IgD-negative memory B cell (primary cell): ENCODE data around the gene TCEA2. TPM values are rescaled to one million over a fixed set of nuclear protein-coding genes. Genes with fewer than 3 reads are reported as not detected.

Experiments
- H3K27ac Mint-ChIP-seq, 3 donors: one replicate each; pipeline ENCODE4 v1.8.0; 2020 to 2022; ENCODE audit warnings: mild to moderate bottlenecking in 3 of 3, mixed read lengths in 3 of 3, moderate library complexity in 1 of 3
- H3K27me3 Mint-ChIP-seq: one replicate; pipeline ENCODE4 v1.8.0; 2021; ENCODE audit warnings: mixed read lengths
- H3K36me3 Mint-ChIP-seq: one replicate; pipeline ENCODE4 v1.8.0; 2020; ENCODE audit warnings: mild to moderate bottlenecking, mixed read lengths
- H3K4me1 Mint-ChIP-seq, 3 donors: one replicate each; pipeline ENCODE4 v1.8.0; 2020 to 2022; ENCODE audit warnings: mixed read lengths in 3 of 3, mild to moderate bottlenecking in 1 of 3
- H3K4me3 Mint-ChIP-seq, 4 donors: one replicate each; pipeline ENCODE4 v1.8.0; 2020 to 2022; ENCODE audit warnings: mild to moderate bottlenecking in 4 of 4, mixed read lengths in 4 of 4, moderate library complexity in 3 of 4
- H3K9me3 Mint-ChIP-seq, 3 donors: one replicate each; pipeline ENCODE4 v1.8.0; 2020 to 2021; ENCODE audit warnings: mixed read lengths in 3 of 3, mild to moderate bottlenecking in 1 of 3
- polyA plus RNA-seq: library from polyadenylated mRNA; unstranded; fragments of 300-500 nt; fragmentation: Illumina TruSeq; gene quantifications from one replicate; pipeline ENCODE4 v1.2.3, GENCODE V29; 2021

The TCEA2 gene
- polyA plus RNA-seq, 1 donor from 2014 or later, result 41.3 TPM

DNA sequence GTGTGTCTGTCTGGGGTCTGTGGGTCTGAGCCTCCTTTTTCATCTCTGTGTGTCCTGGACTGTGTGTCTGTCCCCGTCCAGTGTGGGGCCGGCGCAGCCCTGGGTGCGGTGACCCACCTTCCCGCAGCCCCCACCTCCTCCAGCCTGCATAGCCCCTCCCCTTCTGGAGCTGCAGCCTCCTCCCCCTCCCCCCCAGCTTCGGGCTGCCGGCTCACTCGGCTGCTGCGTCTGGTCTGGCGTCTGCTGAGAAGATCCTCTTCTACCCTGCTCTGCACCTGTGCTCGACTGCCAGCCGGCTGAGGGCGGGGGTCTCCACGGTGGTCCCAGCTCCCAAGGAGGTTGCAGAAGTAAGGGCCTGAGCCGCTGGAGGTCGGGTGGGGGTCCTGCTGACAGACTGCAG lies 28.8 kb downstream of the TCEA2 start:
- Mint-ChIP-seq H3K4me1 (peaks cover 0 to 14% (median 8%) of the 10 kb centered on the region in 3 donors), H3K4me3 (no peak overlapping the region), H3K27ac (no peak overlapping the region)

DNA sequence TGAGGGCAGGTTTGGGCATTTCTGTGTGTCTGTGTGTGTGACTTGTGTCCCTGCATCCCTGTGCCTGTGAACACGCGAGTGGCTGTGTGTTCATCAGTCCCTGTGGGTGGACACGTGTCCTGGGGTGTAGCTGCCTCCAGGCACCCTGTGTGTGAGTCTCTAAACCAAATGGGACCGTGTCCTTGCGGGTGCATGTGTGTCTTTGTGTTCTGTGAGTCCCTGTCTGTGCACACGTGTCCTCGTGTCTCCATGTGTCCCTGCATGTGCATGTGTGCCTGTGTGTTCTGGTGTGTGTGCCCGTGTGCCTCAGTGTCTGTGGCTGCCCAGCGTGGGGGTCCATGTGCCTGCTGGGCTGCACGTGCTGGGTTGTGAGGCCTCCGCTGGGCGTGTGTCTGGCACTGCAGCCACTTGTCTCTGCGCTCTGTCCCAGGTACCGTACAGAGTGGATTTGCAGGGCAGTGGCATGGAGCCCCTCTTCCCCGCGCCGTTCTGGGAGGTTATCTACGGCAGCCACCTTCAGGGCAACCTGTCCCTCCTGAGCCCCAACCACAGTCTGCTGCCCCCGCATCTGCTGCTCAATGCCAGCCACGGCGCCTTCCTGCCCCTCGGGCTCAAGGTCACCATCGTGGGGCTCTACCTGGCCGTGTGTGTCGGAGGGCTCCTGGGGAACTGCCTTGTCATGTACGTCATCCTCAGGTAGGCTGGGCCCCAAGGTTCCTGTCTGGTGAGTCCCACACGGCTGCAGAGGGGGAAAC lies 29.4 kb downstream of the TCEA2 start:
- H3K4me1 Mint-ChIP-seq, result peaks cover 0 to 16% (median 8%) of the 10 kb centered on the region in 3 donors
- H3K36me3 Mint-ChIP-seq, result peaks cover 4% of the 10 kb centered on the region
- H3K27me3 Mint-ChIP-seq, result no peaks in the 10 kb centered on the region
- H3K27ac Mint-ChIP-seq, result peak overlapping the region in 1 of 3 donors; percentile 4
- H3K4me3 Mint-ChIP-seq, result no peak overlapping the region
- peaks cover 0 to 4% (median 0%) of the 10 kb centered on the region in 3 donors for H3K9me3 Mint-ChIP-seq

More for the DNA sequence above, 28.8 kb downstream of the TCEA2 start:
- peaks cover 4% of the 10 kb centered on the region for H3K36me3 Mint-ChIP-seq
- no peaks in the 10 kb centered on the region for H3K27me3 Mint-ChIP-seq
- peaks cover 0 to 3% (median 0%) of the 10 kb centered on the region in 3 donors for H3K9me3 Mint-ChIP-seq

DNA sequence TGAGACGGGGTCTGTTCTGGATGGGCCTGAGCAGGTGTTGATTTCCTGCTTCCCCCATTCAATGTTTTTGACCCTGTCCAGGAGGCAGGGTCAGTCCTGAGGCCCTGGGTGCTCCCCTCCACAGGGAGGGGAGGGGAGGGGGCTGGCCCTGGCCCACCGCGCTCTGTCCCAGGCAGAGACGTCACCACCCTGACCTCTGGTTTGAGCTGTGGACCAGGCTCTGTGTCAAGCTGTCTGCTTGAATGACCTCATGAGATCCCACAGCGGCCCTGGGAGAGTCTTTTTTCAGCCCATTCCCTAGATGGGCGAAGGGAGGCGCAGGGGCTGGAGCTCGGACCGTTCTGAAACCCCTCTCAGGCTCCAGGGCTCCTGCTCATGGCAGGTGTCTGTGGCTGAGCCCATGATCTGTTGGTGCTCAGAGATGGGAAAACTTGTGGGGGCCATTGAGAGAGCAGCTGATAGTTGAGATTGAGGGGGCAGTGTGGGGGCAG lies 30.1 kb downstream of the TCEA2 start:
- Mint-ChIP-seq H3K9me3 (peaks cover 0 to 2% (median 0%) of the 10 kb centered on the region in 3 donors), H3K27me3 (no peaks in the 10 kb centered on the region), H3K4me3 (no peak overlapping the region), H3K27ac (no peak overlapping the region), H3K4me1 (peaks cover 0 to 16% (median 8%) of the 10 kb centered on the region in 3 donors), H3K36me3 (peaks cover 4% of the 10 kb centered on the region)

DNA sequence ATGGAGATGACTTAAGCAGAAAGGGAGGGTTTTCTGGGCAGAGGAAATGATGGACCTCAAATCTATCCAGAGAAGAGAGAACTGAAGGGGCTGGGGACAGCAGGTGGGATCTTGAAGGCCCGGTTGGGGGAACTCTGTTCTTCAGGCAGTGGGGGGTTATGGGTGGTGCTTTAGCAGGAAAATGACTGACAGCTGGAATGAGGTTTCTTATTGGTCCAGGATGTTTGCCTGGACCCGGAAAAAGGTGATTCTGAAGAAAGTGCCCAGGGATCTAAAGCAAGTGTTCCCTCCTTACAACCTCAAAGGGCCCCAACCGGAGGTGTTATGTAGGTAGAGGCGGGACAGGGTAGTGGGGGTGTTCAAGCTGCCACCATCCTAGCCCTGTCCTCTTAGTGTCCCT lies 32.5 kb downstream of the TCEA2 start:
- H3K36me3 Mint-ChIP-seq, result peaks cover 4% of the 10 kb centered on the region
- no peak overlapping the region for H3K4me3 Mint-ChIP-seq
- peak overlapping the region in 1 of 3 donors; percentile 45 for H3K27ac Mint-ChIP-seq

DNA sequence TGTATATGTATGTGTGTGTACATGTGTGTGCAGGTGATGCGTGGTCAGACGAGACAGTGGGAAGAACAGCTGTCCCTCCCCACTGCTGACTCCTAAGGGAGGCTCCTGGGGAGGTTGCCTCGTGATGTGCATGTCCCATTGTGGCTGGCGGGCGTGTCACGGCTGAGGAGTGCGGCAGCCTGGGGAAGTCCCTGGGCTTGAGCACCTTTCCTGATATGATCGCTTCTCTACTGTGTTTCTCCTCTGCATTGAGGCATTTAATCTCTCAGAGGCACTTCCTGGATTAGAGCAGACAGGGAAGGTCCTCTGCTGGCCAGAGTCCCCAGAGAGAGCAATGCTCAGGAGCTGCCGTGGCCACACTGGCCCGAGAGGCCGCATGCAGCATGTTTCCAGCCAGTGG lies 32.9 kb downstream of the TCEA2 start:
- Mint-ChIP-seq H3K4me1 (peaks cover 8 to 25% (median 19%) of the 10 kb centered on the region in 3 donors), H3K27me3 (no peaks in the 10 kb centered on the region), H3K27ac (peak overlapping the region in 2 of 3 donors; percentile 24 to 45), H3K4me3 (no peak overlapping the region), H3K9me3 (peaks cover 0 to 2% (median 0%) of the 10 kb centered on the region in 3 donors), H3K36me3 (peaks cover 4% of the 10 kb centered on the region)

More for the DNA sequence above, 32.5 kb downstream of the TCEA2 start:
- peaks cover 0 to 2% (median 0%) of the 10 kb centered on the region in 3 donors for H3K9me3 Mint-ChIP-seq
- H3K4me1 Mint-ChIP-seq, result peaks cover 6 to 20% (median 16%) of the 10 kb centered on the region in 3 donors
- no peaks in the 10 kb centered on the region for H3K27me3 Mint-ChIP-seq

DNA sequence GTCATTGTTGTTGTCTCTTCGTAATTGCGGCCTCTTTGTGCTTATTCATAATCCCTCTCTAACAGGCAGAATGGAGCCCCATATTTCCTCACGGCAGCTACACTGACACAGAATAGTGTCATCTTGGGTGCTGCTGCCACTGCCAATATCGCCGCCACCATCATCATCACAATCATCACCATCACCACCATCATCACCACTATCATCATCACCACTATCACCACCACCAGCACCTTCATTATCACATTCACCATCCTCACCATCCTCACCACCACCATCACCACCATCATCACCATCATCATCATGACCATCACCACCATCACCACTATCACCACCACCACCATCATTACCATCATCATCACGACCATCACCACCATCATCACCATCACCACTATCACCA lies 33.5 kb downstream of the TCEA2 start:
- Mint-ChIP-seq H3K27me3 (no peaks in the 10 kb centered on the region), H3K9me3 (peaks cover 0 to 2% (median 0%) of the 10 kb centered on the region in 3 donors), H3K27ac (peak overlapping the region in 1 of 3 donors; percentile 70), H3K4me1 (peaks cover 8 to 31% (median 24%) of the 10 kb centered on the region in 3 donors), H3K4me3 (peak overlapping the region in 1 of 4 donors; percentile 31), H3K36me3 (peaks cover 4% of the 10 kb centered on the region)

DNA sequence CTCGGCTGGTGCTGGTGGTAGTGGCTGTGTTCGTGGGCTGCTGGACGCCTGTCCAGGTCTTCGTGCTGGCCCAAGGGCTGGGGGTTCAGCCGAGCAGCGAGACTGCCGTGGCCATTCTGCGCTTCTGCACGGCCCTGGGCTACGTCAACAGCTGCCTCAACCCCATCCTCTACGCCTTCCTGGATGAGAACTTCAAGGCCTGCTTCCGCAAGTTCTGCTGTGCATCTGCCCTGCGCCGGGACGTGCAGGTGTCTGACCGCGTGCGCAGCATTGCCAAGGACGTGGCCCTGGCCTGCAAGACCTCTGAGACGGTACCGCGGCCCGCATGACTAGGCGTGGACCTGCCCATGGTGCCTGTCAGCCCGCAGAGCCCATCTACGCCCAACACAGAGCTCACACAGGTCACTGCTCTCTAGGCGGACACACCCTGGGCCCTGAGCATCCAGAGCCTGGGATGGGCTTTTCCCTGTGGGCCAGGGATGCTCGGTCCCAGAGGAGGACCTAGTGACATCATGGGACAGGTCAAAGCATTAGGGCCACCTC lies 35.5 kb downstream of the TCEA2 start:
- peaks cover 3% of the 10 kb centered on the region for H3K27me3 Mint-ChIP-seq
- H3K27ac Mint-ChIP-seq, result peak overlapping the region in 1 of 3 donors; percentile 39
- peaks cover 3% of the 10 kb centered on the region for H3K36me3 Mint-ChIP-seq
- peaks cover 8 to 29% (median 24%) of the 10 kb centered on the region in 3 donors for H3K4me1 Mint-ChIP-seq
- peaks cover 0 to 2% (median 0%) of the 10 kb centered on the region in 3 donors for H3K9me3 Mint-ChIP-seq
- peak overlapping the region in 1 of 4 donors; percentile 27 for H3K4me3 Mint-ChIP-seq

DNA sequence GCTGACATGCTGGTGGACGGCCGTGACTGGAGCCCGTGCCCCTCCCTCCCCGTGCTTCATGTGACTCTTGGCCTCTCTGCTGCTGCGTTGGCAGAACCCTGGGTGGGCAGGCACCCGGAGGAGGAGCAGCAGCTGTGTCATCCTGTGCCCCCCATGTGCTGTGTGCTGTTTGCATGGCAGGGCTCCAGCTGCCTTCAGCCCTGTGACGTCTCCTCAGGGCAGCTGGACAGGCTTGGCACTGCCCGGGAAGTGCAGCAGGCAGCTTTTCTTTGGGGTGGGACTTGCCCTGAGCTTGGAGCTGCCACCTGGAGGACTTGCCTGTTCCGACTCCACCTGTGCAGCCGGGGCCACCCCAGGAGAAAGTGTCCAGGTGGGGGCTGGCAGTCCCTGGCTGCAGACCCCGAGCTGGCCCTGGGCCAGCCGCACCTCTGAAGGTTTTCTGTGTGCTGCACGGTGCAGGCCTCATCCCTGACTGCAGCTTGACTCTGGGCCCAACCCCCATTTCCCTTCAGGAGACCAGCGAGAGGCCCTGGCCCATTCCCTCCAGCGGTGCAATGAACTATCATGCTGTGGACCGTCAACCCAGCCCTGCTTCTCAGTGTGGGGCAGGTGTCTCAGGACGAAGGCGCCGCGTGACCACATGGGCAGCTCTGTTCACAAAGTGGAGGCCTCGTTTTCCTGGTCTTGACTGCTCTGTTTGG lies 36.2 kb downstream of the TCEA2 start:
- peaks cover 8 to 29% (median 26%) of the 10 kb centered on the region in 3 donors for H3K4me1 Mint-ChIP-seq
- H3K27ac Mint-ChIP-seq, result peak overlapping the region; percentile 87 to 97 (median 93)
- H3K27me3 Mint-ChIP-seq, result peaks cover 3% of the 10 kb centered on the region
- H3K9me3 Mint-ChIP-seq, result peaks cover 0 to 2% (median 0%) of the 10 kb centered on the region in 3 donors
- peaks cover 3% of the 10 kb centered on the region for H3K36me3 Mint-ChIP-seq
- peak overlapping the region in 2 of 4 donors; percentile 68 to 90 for H3K4me3 Mint-ChIP-seq

DNA sequence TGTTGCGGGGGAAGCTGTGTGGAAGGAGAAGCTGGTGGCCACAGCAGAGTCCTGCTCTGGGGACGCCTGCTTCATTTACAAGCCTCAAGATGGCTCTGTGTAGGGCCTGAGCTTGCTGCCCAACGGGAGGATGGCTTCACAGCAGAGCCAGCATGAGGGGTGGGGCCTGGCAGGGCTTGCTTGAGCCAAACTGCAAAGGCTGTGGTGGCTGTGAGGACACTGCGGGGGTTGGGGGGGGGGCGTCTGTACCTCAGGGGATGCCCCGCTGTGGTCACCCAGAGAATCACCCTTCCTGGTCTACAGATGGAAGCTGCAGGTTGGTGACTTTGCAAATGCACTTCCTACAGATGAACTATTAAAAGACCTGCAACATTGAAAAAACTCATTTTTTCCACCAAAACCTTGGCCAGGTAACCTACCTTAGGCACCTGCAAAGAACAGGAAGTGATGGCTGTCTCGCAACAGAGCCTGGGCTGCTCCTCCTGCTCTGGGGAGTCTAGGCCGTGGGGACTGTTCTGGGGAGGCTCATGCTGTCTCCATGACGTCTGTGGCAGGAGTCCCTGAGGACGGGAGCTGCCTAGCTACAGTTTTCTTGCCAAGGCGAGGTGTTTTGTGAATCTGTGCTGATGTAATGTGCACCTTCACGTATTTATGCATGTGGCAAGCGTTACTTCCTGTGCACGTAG lies 37.0 kb downstream of the TCEA2 start:
- Mint-ChIP-seq H3K9me3 (peaks cover 0 to 2% (median 0%) of the 10 kb centered on the region in 3 donors), H3K4me3 (peak overlapping the region; percentile 35 to 90 (median 75)), H3K4me1 (peaks cover 8 to 29% (median 26%) of the 10 kb centered on the region in 3 donors), H3K36me3 (peaks cover 3% of the 10 kb centered on the region), H3K27me3 (peaks cover 3% of the 10 kb centered on the region), H3K27ac (peak overlapping the region; percentile 87 to 97 (median 93))

DNA sequence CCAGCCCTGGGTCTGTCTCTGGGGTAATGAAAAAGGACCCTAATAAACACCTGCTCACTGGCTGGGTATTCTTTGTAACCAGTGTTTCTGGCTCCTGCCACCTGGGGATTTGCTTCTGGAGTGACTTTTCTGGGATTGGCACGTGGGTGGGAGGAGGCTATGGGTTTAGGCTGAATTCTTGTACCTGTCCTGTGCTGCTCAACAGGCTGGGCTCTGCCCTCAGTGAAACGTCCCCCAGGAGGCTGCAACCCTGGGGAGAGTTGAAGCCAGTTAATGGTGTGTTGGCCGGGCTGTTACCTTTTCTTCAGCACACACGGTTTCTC lies 37.5 kb downstream of the TCEA2 start:
- Mint-ChIP-seq H3K4me1 (peaks cover 8 to 29% (median 26%) of the 10 kb centered on the region in 3 donors), H3K36me3 (peaks cover 3% of the 10 kb centered on the region), H3K4me3 (peak overlapping the region; percentile 35 to 90 (median 75)), H3K27ac (peak overlapping the region; percentile 87 to 97 (median 93)), H3K27me3 (peaks cover 3% of the 10 kb centered on the region), H3K9me3 (peaks cover 0 to 2% (median 0%) of the 10 kb centered on the region in 3 donors)

DNA sequence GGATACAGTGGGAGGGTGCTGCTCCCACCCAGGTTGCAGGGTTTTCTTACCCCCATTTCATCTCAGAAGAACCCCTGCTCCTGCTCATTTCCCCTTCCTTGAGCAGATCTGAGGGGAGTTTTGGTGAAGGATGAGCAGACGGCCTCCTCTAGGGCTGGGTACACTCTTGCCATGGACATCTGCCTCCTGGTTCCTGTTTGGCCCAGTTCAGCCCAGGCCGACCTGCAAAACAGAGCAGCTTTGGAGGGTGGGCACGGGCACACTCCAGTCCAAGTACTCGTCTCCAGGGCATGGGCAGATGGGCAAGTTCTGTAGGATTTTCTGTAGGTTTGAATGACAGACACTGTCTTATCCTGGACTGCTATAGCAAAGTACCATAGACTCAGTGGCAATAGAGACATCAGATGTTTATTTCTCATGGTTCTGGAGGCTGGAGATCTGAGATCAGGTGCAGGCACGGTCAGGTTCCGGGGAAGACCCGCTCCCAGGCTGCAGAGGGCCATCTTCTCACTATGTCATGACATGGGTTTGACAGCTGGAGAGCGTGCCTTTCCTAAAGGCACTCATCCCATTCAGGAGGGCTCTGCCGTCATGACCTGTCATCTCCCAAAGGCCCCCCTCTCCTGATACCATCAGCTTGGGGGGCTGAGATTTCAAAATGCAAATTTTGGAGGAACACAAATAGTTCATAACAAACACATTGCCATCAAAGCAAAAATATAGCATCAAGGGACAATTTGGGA lies 38.1 kb downstream of the TCEA2 start:
- H3K27me3 Mint-ChIP-seq, result peaks cover 3% of the 10 kb centered on the region
- peaks cover 0 to 2% (median 0%) of the 10 kb centered on the region in 3 donors for H3K9me3 Mint-ChIP-seq
- peak overlapping the region; percentile 84 to 97 (median 93) for H3K27ac Mint-ChIP-seq
- H3K36me3 Mint-ChIP-seq, result peaks cover 3% of the 10 kb centered on the region
- H3K4me3 Mint-ChIP-seq, result peak overlapping the region; percentile 30 to 90 (median 74)
- H3K4me1 Mint-ChIP-seq, result peaks cover 8 to 27% (median 24%) of the 10 kb centered on the region in 3 donors

DNA sequence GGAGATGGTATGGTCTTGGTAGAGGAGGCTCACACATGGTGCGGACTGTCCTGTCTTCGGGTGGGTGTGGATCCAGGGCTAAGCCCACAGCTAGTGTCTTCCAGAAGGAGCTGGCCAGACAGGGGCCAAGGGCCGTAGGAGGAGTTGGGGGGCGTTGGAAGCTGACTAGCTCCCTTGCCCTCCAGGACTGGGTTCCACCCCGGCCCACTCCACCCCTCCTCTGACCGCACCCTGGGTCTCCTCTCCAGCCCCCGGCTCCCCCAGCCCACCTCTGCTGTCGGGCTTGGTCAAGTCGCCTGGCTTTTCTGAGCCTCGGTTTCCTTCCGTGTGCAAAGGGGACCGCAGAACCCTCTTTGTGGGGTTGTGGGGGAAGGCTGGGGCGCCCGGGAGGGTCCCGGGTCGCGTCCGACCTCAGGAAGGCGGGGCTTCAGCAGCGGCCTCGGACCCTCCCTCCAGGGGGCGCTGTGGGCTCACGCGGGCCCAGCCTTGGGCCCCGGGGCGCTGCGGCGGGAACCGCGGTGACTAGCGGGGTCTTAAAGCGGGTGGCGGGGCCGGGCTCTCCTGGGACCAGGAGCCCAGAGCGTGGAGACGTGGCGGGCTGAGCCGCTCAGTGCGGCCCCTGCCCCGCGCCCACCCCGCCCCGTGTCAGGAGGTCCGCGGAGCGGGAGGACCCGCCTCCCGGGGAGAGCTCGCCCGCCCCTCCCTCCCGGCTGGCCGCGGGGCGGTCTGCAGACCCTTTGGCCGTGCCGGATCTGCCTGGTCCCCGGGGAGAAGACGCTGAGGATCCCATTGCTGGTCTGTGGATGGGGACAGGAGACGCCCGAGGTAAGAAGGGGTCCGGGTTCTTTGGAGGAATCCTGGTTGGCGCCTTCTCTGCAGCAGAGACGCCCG lies 39.0 kb downstream of the TCEA2 start:
- Mint-ChIP-seq H3K4me1 (peaks cover 8 to 25% (median 22%) of the 10 kb centered on the region in 3 donors), H3K36me3 (peaks cover 3% of the 10 kb centered on the region), H3K4me3 (peak overlapping the region; percentile 63 to 90 (median 76)), H3K9me3 (no peaks in the 10 kb centered on the region), H3K27me3 (peaks cover 3% of the 10 kb centered on the region), H3K27ac (peak overlapping the region in 2 of 3 donors; percentile 93 to 95)
